ENCODE results near the gene GM2A. TPM values are rescaled to one million over a fixed set of nuclear protein-coding genes. Genes with fewer than 3 reads are reported as not detected.
"Not testable (repeated sequence)": the region's sequence is repeated elsewhere in the genome, so short reads cannot be mapped to it uniquely, and the experiment has no call there.

The GM2A gene
- total RNA-seq, 1 experiment from 2014 or later = 16.2 TPM

GRCh38 chr5:151227918-151228447 is 25.0 kb upstream of the GM2A start:
- DNase-seq (ENCODE audit: low spot score) = no peak

- no peak for DNase-seq (ENCODE audit: low spot score)
These were observed 24.0 kb upstream of the GM2A start for GRCh38 chr5:151228986-151229385.

GRCh38 chr5:151230048-151230680 is 22.8 kb upstream of the GM2A start:
- no peak for DNase-seq (ENCODE audit: low spot score)

GRCh38 chr5:151231359-151231758 is 21.6 kb upstream of the GM2A start:
- no peak for DNase-seq (ENCODE audit: low spot score)

GRCh38 chr5:151233616-151234085 is 19.3 kb upstream of the GM2A start:
- DNase-seq (ENCODE audit: low spot score) = no peak

GRCh38 chr5:151234476-151235238 is 18.3 kb upstream of the GM2A start:
- peak; percentile 51 for DNase-seq (ENCODE audit: low spot score)

GRCh38 chr5:151235239-151235571 is 17.8 kb upstream of the GM2A start:
- DNase-seq (ENCODE audit: low spot score) = not testable (repeated sequence)

- no peak for DNase-seq (ENCODE audit: low spot score)
These were observed 16.1 kb upstream of the GM2A start for GRCh38 chr5:151236888-151237287.

- DNase-seq (ENCODE audit: low spot score) = no peak
These were observed 15.3 kb upstream of the GM2A start for GRCh38 chr5:151237685-151238084.

- DNase-seq (ENCODE audit: low spot score) = no peak
These were observed 14.7 kb upstream of the GM2A start for GRCh38 chr5:151238303-151238741.

- DNase-seq (ENCODE audit: low spot score) = peak; percentile 57
These were observed 13.6 kb upstream of the GM2A start for GRCh38 chr5:151239237-151239861.

- DNase-seq (ENCODE audit: low spot score) = not testable (repeated sequence)
These were observed 12.6 kb upstream of the GM2A start for GRCh38 chr5:151240268-151240835.

- DNase-seq (ENCODE audit: low spot score) = no peak
These were observed 11.9 kb upstream of the GM2A start for GRCh38 chr5:151240924-151241635.

- DNase-seq (ENCODE audit: low spot score) = no peak
These were observed 9.9 kb upstream of the GM2A start for GRCh38 chr5:151243127-151243526.

- no peak for DNase-seq (ENCODE audit: low spot score)
These were observed 9.4 kb upstream of the GM2A start for GRCh38 chr5:151243564-151243963.

GRCh38 chr5:151244206-151244605 is 8.8 kb upstream of the GM2A start:
- no peak for DNase-seq (ENCODE audit: low spot score)

GRCh38 chr5:151245680-151246219 is 7.2 kb upstream of the GM2A start:
- no peak for DNase-seq (ENCODE audit: low spot score)

- no peak for DNase-seq (ENCODE audit: low spot score)
These were observed 4.3 kb upstream of the GM2A start for GRCh38 chr5:151248651-151249050.

- DNase-seq (ENCODE audit: low spot score) = no peak
These were observed 3.7 kb upstream of the GM2A start for GRCh38 chr5:151249281-151249680.

GRCh38 chr5:151250346-151251000 is 2.5 kb upstream of the GM2A start:
- no peak for DNase-seq (ENCODE audit: low spot score)

Measured in H4 (cell line).